AG04450 (cell line): ENCODE results near the gene RCBTB1. TPM values are rescaled to one million over a fixed set of nuclear protein-coding genes. Genes with fewer than 3 reads are reported as not detected.

ENCODE experiments used
- CTCF ChIA-PET: fragments of 300-600, 350-600 bp; formaldehyde crosslinking; extraction: SDS; loops from one replicate; lab custom pipeline; 2022; ENCODE audit warnings: antibody characterized with exemption, inconsistent platforms; lab: Charles Lee
- POLR2A ChIA-PET: fragments of 350-600 bp; formaldehyde crosslinking; extraction: SDS; loops from one replicate; lab custom pipeline; 2021; ENCODE audit warnings: antibody characterized with exemption, inconsistent platforms; lab: Yijun Ruan, JAX
- DNase-seq: peaks from one replicate; pipeline ENCODE4 v3.0.0-alpha.2; 2011; ENCODE audit warnings: low read depth, low spot score
- H3K27ac ChIP-seq: one replicate; pipeline ENCODE4 v1.5.1; 2012; ENCODE audit warnings: low read depth, low read length, control low read depth
- H3K27me3 ChIP-seq: one replicate; pipeline ENCODE4 v1.6.0; 2012; ENCODE audit warnings: low read length; ENCODE audit not compliant: control insufficient read depth, insufficient read depth
- H3K4me3 ChIP-seq: 2 replicates; pipeline ENCODE4 v1.5.1; 2011; ENCODE audit warnings: mild to moderate bottlenecking, low read depth, low read length, control low read depth
- H3K9me3 ChIP-seq: 2 replicates; pipeline ENCODE4 v1.5.1; 2012; ENCODE audit warnings: low read length; ENCODE audit not compliant: control insufficient read depth, insufficient read depth
- polyA plus RNA-seq: library from polyadenylated mRNA; depleted of rRNA; stranded (reverse); fragments of >200 nt; gene quantifications from 2 replicates; pipeline ENCODE4 v1.2.3, GENCODE V29; 2011
- TF ChIP-seq, protein P1 (sequence below): IDR thresholded peaks from 2 replicates; pipeline ENCODE4 v1.5.1; 2011; ENCODE audit warnings: low read depth, low read length, control low read depth, inconsistent platforms

RCBTB1 gene
- polyA plus RNA-seq, 1 experiment: 28.5 TPM

DNA sequence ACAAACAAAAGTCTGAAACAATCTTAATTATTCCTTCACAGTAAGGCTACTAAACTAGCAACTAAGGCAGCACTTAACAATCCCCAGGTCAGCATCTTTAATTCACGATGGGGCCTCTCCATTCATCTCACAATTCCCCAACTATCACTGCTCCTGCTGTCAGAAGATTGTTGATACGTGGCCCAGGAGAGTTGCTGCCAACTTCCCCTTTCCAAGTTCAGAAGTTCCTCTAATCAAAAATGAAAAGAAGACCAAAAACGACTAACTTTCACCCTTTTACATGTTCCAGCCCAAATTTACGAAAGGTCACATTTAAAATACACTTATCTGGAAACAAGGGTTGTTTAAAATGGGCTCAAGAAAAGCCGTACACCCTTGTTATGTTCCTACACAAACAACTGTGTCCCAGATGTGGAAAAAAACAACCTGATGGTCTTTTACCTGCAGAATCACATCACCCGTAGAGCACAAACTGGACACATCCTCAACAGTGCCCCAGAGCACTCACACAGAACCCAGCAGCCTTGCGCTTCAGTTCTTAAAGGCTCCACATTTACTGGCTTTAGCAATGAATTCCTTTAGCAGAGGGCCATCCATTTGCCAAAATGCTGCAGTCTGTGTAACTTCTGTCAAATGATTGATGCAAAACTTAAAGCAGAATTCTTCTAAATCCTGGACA is 51.6 kb downstream of the RCBTB1 start:
- DNase-seq: no peak
- no peaks in the 10 kb centered on the region for H3K27me3 ChIP-seq
- no peak overlapping the region for H3K27ac ChIP-seq
- POLR2A ChIA-PET: no interaction called here
- TF ChIP-seq, protein P1, sequence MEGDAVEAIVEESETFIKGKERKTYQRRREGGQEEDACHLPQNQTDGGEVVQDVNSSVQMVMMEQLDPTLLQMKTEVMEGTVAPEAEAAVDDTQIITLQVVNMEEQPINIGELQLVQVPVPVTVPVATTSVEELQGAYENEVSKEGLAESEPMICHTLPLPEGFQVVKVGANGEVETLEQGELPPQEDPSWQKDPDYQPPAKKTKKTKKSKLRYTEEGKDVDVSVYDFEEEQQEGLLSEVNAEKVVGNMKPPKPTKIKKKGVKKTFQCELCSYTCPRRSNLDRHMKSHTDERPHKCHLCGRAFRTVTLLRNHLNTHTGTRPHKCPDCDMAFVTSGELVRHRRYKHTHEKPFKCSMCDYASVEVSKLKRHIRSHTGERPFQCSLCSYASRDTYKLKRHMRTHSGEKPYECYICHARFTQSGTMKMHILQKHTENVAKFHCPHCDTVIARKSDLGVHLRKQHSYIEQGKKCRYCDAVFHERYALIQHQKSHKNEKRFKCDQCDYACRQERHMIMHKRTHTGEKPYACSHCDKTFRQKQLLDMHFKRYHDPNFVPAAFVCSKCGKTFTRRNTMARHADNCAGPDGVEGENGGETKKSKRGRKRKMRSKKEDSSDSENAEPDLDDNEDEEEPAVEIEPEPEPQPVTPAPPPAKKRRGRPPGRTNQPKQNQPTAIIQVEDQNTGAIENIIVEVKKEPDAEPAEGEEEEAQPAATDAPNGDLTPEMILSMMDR: no peak
- CTCF ChIA-PET: no interaction called here
- H3K4me3 ChIP-seq: no peak overlapping the region
- no peaks in the 10 kb centered on the region for H3K9me3 ChIP-seq

DNA sequence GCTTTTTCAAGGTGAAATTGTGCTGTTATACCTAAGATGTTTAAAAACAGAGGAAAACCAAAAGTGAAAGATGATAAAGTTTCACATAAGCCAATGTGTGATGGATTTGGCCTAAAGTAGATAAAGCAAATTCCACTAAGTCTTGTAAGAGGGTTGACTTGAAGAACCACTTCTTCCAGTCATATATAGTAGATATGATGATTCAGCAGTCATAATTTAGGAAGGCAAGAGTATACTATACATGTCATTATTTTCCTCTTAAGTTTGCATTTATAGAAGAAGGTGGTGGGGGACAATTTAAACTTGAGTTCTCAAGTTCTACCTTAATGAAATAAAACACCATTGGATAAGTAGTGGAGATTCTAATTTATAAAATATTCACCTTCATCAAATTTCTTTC is 52.3 kb downstream of the RCBTB1 start:
- H3K4me3 ChIP-seq: no peak overlapping the region
- no peaks in the 10 kb centered on the region for H3K9me3 ChIP-seq
- H3K27me3 ChIP-seq: no peaks in the 10 kb centered on the region
- no peak overlapping the region for H3K27ac ChIP-seq
- ChIA-PET POLR2A (no interaction called here), CTCF (no interaction called here)
- DNase-seq: no peak
- TF ChIP-seq, protein P1: no peak

- H3K27ac ChIP-seq: no peak overlapping the region
- no peaks in the 10 kb centered on the region for H3K27me3 ChIP-seq
- no peak overlapping the region for H3K4me3 ChIP-seq
- no peak for DNase-seq
- ChIA-PET POLR2A (no interaction called here), CTCF (no interaction called here)
- TF ChIP-seq, protein P1: no peak
- no peaks in the 10 kb centered on the region for H3K9me3 ChIP-seq
Observed at GRCh38 chr13:49532593-49532992, 52.8 kb downstream of the RCBTB1 start.

DNA sequence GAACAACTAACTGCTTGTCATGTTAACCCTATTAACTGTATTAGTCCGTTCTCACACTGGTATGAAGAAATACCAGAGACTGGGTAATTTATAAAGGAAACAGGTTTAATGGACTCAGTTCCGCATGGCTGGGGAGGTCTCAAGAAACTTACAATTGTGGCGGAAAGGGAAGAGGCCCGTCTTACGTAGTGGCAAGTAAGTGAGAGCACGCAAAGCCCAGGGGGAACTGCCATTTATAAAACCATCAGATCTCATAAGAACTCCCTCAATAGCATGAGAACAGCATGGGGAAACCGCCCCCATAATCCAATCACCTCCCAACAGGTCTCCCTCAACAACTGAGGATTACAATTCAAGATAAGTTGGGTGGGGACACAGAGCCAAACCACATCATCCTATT is 54.9 kb downstream of the RCBTB1 start:
- ChIA-PET POLR2A (no interaction called here), CTCF (no interaction called here)
- no peak for DNase-seq
- no peak overlapping the region for H3K27ac ChIP-seq
- no peaks in the 10 kb centered on the region for H3K9me3 ChIP-seq
- TF ChIP-seq, protein P1: no peak
- no peak overlapping the region for H3K4me3 ChIP-seq
- H3K27me3 ChIP-seq: no peaks in the 10 kb centered on the region

DNA sequence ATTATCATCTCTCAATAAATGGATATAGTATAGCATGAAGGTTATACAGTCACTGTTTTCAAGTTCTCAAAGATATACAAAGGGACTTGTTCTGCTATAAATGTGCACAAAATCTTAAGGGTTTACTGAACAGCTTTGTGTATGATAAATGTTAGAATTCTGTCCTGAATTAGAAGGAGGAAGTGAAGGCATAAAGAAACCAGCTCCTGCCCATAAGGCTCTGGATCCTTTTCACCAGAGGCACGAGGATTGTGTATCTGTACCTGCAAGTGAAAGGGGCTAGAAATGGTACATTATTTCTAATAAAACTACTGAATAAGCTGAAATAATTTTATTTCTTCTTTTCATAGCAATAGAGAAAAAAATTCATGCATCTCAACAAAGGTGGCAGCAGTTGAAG is 57.2 kb downstream of the RCBTB1 start:
- no peak for DNase-seq
- H3K27ac ChIP-seq: no peak overlapping the region
- H3K4me3 ChIP-seq: no peak overlapping the region
- no peaks in the 10 kb centered on the region for H3K9me3 ChIP-seq
- no peaks in the 10 kb centered on the region for H3K27me3 ChIP-seq
- TF ChIP-seq, protein P1: no peak
- CTCF ChIA-PET: interaction anchor here (1.0 to 1.1 kb wide), 2 partner anchors 9 kb away, joined by 3 to 4 read pairs; no protein-coding TSS in a partner anchor
- POLR2A ChIA-PET: no interaction called here
